Trophoblast cell (in vitro differentiated cells and primary cell): Measurements from ENCODE around the gene GCLC.
A peak's percentile ranks its signal among the peaks of the same experiment; 100 is the strongest.

Experiments
- DNase-seq, 2 donors: peaks; one replicate each; pipeline ENCODE4 v3.0.0-alpha.2; 2016
- H2AFZ ChIP-seq: 2 replicates; pipeline ENCODE4 v1.6.1; 2013; ENCODE audit warnings: low read length, moderate library complexity, mild to moderate bottlenecking; ENCODE audit not compliant: insufficient read depth, poor library complexity
- H2AK5ac ChIP-seq: 2 replicates; pipeline ENCODE4 v1.6.1; 2013; ENCODE audit warnings: mild to moderate bottlenecking, low read length
- H2BK120ac ChIP-seq: 2 replicates; pipeline ENCODE4 v1.6.1; 2013; ENCODE audit warnings: low read length, mild to moderate bottlenecking, moderate library complexity; ENCODE audit not compliant: insufficient read depth, poor library complexity
- H2BK12ac ChIP-seq: 2 replicates; pipeline ENCODE4 v1.6.1; 2013; ENCODE audit warnings: mild to moderate bottlenecking, low read length, moderate library complexity
- H2BK5ac ChIP-seq: 2 replicates; pipeline ENCODE4 v1.6.1; 2013; ENCODE audit warnings: low read length, low read depth, moderate library complexity, mild to moderate bottlenecking; ENCODE audit not compliant: poor library complexity
- H3K14ac ChIP-seq: 2 replicates; pipeline ENCODE4 v1.6.1; 2013; ENCODE audit warnings: mild to moderate bottlenecking, low read length
- H3K18ac ChIP-seq: 2 replicates; pipeline ENCODE4 v1.6.1; 2013; ENCODE audit warnings: mild to moderate bottlenecking, low read length
- H3K23ac ChIP-seq: 2 replicates; pipeline ENCODE4 v1.6.1; 2013; ENCODE audit warnings: low read length
- H3K27ac ChIP-seq: 2 replicates; pipeline ENCODE4 v1.5.1; 2013; ENCODE audit warnings: low read depth, mild to moderate bottlenecking, inconsistent platforms, low read length, moderate library complexity
- H3K27me3 ChIP-seq: 2 replicates; pipeline ENCODE4 v1.6.1; 2013; ENCODE audit warnings: inconsistent platforms, mild to moderate bottlenecking, low read length, moderate library complexity; ENCODE audit not compliant: insufficient read depth
- H3K36me3 ChIP-seq, 2 experiments: 1 replicate in 1 of 2; 2 replicates in 1 of 2; pipeline ENCODE4 v1.6.1; 2013; ENCODE audit warnings: low read length in 2 of 2, mild to moderate bottlenecking in 2 of 2, moderate library complexity in 1 of 2; ENCODE audit not compliant: insufficient read depth in 2 of 2, control insufficient read depth in 1 of 2
- H3K4ac ChIP-seq: 2 replicates; pipeline ENCODE4 v1.6.1; 2013; ENCODE audit warnings: low read depth, mild to moderate bottlenecking, low read length, moderate library complexity
- H3K4me1 ChIP-seq, 2 experiments: 1 replicate in 1 of 2; 2 replicates in 1 of 2; pipeline ENCODE4 v1.6.1; 2013; ENCODE audit warnings: low read length in 2 of 2, mild to moderate bottlenecking in 2 of 2, moderate library complexity in 1 of 2; ENCODE audit not compliant: insufficient read depth in 2 of 2, control insufficient read depth in 1 of 2
- H3K4me2 ChIP-seq: 2 replicates; pipeline ENCODE4 v1.6.1; 2013; ENCODE audit warnings: inconsistent platforms, mild to moderate bottlenecking, low read length, moderate library complexity
- H3K4me3 ChIP-seq: 2 replicates; pipeline ENCODE4 v1.5.1; 2013; ENCODE audit warnings: mild to moderate bottlenecking, low read depth, low read length, inconsistent platforms
- H3K79me1 ChIP-seq: one replicate; pipeline ENCODE4 v1.6.1; 2013; ENCODE audit warnings: low read length
- H3K79me2 ChIP-seq: 2 replicates; pipeline ENCODE4 v1.6.1; 2013; ENCODE audit warnings: low read length, mild to moderate bottlenecking; ENCODE audit not compliant: control insufficient read depth, insufficient read depth, poor library complexity
- H3K9ac ChIP-seq: 2 replicates; pipeline ENCODE4 v1.6.1; 2013; ENCODE audit warnings: mild to moderate bottlenecking, low read length
- H3K9me3 ChIP-seq: 2 replicates; pipeline ENCODE4 v1.6.1; 2013; ENCODE audit warnings: low read depth, mild to moderate bottlenecking, control low read depth, inconsistent platforms, low read length; ENCODE audit not compliant: insufficient read depth
- H4K12ac ChIP-seq: 2 replicates; pipeline ENCODE4 v1.6.1; 2013; ENCODE audit warnings: low read depth, mild to moderate bottlenecking, low read length, moderate library complexity
- H4K8ac ChIP-seq: 2 replicates; pipeline ENCODE4 v1.6.1; 2013; ENCODE audit warnings: low read depth, mild to moderate bottlenecking, low read length, moderate library complexity
- H4K91ac ChIP-seq: one replicate; pipeline ENCODE4 v1.6.1; 2013; ENCODE audit warnings: low read depth, mild to moderate bottlenecking, low read length, moderate library complexity
- WGBS: extraction: QIAGEN DNeasy Blood & Tissue Kit; methylation state at CpG from one replicate; pipeline ENCODE4 v1.1.7; 2013; ENCODE audit warnings: missing lambda C conversion rate; ENCODE audit not compliant: insufficient read length, insufficient coverage; ENCODE audit errors: extremely low coverage; 5-methylcytosine and 5-hydroxymethylcytosine counted together

The GCLC gene

DNA sequence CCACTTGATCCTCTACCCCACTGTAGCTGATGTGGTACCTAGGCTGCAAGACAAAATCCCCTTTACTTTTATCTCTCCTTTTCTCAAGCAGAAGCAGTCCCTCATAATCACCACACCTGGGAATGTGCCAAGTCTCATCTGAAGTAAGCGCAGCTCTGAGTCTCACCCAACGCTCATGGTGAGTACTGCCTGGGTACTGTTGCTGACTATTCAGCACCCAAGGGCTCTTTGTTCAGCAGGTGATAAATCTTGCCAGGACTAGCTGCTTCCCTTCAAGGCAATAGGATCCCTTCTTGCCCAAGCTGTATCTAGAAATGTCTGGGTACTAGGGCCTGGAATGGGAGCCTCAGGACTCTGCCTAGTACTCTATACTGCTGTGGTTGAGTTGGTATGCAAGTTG, 70.9 kb downstream of the GCLC start:
- Histone ChIP-seq H3K4ac (no peak overlapping the region), H2AFZ (no peak overlapping the region), H4K8ac (no peak overlapping the region), H3K4me3 (no peak overlapping the region), H2AK5ac (no peak overlapping the region), H4K12ac (no peak overlapping the region), H3K14ac (peak overlapping the region; percentile 48), H3K36me3 (no peaks in the 10 kb centered on the region), H3K4me1 (peaks cover 11 to 12% of the 10 kb centered on the region in 2 experiments), H4K91ac (peak overlapping the region; percentile 87), H2BK5ac (peak overlapping the region; percentile 15), H3K4me2 (no peak overlapping the region), H3K9me3 (no peaks in the 10 kb centered on the region), H3K9ac (no peak overlapping the region), H2BK12ac (no peak overlapping the region), H3K23ac (no peak overlapping the region), H3K27me3 (no peaks in the 10 kb centered on the region), H3K27ac (no peak overlapping the region), H3K79me2 (no peaks in the 10 kb centered on the region), H3K79me1 (peaks cover 10% of the 10 kb centered on the region), H2BK120ac (no peak overlapping the region), H3K18ac (no peak overlapping the region)
- no CpG with 5 or more reads among the region's 2 CpGs for WGBS
- DNase-seq, result no peak

DNA sequence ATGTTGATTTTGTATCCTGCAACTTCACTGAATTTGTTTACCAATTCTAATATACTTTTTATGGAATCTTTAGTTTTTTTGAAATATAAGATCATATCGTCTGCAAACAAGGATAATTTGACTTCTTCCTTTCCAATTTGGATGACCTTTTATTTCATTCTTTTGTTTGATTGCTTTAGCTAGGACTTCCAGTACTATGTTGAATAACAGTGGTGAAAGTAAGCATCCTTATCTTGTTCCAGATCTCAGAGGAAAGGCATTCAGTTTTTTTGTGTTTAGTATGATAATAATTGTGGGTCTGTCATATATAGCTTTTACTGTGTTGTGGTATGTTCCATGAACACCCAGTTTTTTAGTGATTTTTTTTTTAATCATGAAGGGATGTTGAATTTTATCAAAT, 75.7 kb downstream of the GCLC start:
- H2BK5ac ChIP-seq, result no peak overlapping the region
- no CpG with 5 or more reads among the region's 1 CpG for WGBS
- no peak overlapping the region for H3K14ac ChIP-seq
- H3K9me3 ChIP-seq, result no peaks in the 10 kb centered on the region
- no peak for DNase-seq
- no peak overlapping the region for H3K23ac ChIP-seq
- H4K12ac ChIP-seq, result no peak overlapping the region
- H2AK5ac ChIP-seq, result no peak overlapping the region
- H3K4ac ChIP-seq, result no peak overlapping the region
- no peaks in the 10 kb centered on the region for H3K27me3 ChIP-seq
- no peaks in the 10 kb centered on the region for H3K79me2 ChIP-seq
- no peak overlapping the region for H3K9ac ChIP-seq
- H2BK120ac ChIP-seq, result no peak overlapping the region
- H3K4me2 ChIP-seq, result no peak overlapping the region
- peaks cover 17 to 23% of the 10 kb centered on the region in 2 experiments for H3K4me1 ChIP-seq
- no peak overlapping the region for H3K4me3 ChIP-seq
- H3K36me3 ChIP-seq, result no peaks in the 10 kb centered on the region
- no peak overlapping the region for H3K27ac ChIP-seq
- peaks cover 17% of the 10 kb centered on the region for H3K79me1 ChIP-seq
- no peak overlapping the region for H2BK12ac ChIP-seq
- H3K18ac ChIP-seq, result no peak overlapping the region
- no peak overlapping the region for H4K91ac ChIP-seq
- no peak overlapping the region for H4K8ac ChIP-seq
- H2AFZ ChIP-seq, result no peak overlapping the region

DNA sequence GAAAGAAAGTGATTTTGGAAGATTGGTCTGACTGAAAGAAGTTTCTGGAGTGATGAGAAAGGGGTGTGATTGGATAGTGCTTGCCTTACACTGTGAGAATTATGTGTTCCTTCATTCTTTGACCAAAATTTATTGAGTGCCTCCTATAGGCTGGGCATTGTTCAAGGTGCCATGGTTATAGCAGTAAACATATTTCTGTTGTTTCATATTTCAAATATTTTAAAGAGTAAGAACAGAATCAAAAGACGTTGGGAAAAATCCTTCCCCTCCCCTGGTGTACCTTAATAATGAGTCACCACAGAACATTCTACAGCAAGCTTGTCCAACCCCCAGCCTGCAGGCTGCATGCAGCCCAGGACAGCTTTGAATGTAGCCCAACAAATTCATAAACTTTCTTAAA, 78.6 kb downstream of the GCLC start:
- Histone ChIP-seq H3K79me1 (peaks cover 11% of the 10 kb centered on the region), H3K14ac (no peak overlapping the region), H2BK12ac (no peak overlapping the region), H3K4ac (no peak overlapping the region), H2BK5ac (peak overlapping the region; percentile 62), H3K79me2 (no peaks in the 10 kb centered on the region), H4K8ac (peak overlapping the region; percentile 46), H3K4me2 (peak overlapping the region; percentile 9), H3K27me3 (no peaks in the 10 kb centered on the region), H3K18ac (no peak overlapping the region), H3K4me1 (peaks cover 5 to 15% of the 10 kb centered on the region in 2 experiments), H4K91ac (no peak overlapping the region), H4K12ac (no peak overlapping the region), H3K23ac (no peak overlapping the region), H2AK5ac (no peak overlapping the region), H3K9ac (no peak overlapping the region), H2BK120ac (peak overlapping the region; percentile 55), H3K4me3 (no peak overlapping the region), H3K36me3 (no peaks in the 10 kb centered on the region), H3K9me3 (no peaks in the 10 kb centered on the region), H3K27ac (peak overlapping the region; percentile 94), H2AFZ (no peak overlapping the region)
- WGBS, result no CpG with 5 or more reads among the region's 1 CpG
- peak; percentile 44 to 79 for DNase-seq

DNA sequence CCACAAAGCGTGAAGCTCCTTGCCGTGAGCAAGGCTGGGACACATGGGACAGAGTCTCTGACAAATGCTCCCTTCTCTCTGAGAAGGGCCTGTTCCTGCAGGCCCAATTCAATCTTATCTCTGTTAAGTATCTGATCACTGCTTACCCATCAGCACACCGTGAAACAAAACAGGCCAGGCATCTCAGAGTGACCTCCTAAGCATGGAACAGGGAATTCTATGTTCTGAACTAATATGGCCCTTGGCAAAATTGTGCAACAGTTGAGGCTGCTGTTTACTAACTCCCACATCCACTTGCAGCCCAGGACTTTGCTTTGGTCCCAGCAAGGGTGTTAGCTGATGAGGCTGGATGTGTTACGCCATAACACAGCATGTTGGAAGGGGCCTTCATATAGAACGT, 79.2 kb downstream of the GCLC start:
- Histone ChIP-seq H2BK12ac (peak overlapping the region; percentile 87), H3K79me1 (peaks cover 11% of the 10 kb centered on the region), H4K91ac (peak overlapping the region; percentile 80), H3K4me1 (peaks cover 5 to 15% of the 10 kb centered on the region in 2 experiments), H3K14ac (peak overlapping the region; percentile 38), H2BK5ac (peak overlapping the region; percentile 95), H3K4me3 (no peak overlapping the region), H3K18ac (peak overlapping the region; percentile 36), H2BK120ac (peak overlapping the region; percentile 82), H3K4me2 (peak overlapping the region; percentile 9), H3K23ac (no peak overlapping the region), H4K12ac (peak overlapping the region; percentile 56), H2AK5ac (no peak overlapping the region), H3K9me3 (no peaks in the 10 kb centered on the region), H4K8ac (peak overlapping the region; percentile 78), H3K9ac (no peak overlapping the region), H3K36me3 (no peaks in the 10 kb centered on the region), H3K79me2 (no peaks in the 10 kb centered on the region), H3K27ac (peak overlapping the region; percentile 94), H2AFZ (peak overlapping the region; percentile 12), H3K4ac (no peak overlapping the region), H3K27me3 (no peaks in the 10 kb centered on the region)
- no CpG with 5 or more reads among the region's 5 CpGs for WGBS
- DNase-seq, result peak; percentile 98 to 100
